ENCODE results near the gene AFF2.

Gene AFF2

DNA sequence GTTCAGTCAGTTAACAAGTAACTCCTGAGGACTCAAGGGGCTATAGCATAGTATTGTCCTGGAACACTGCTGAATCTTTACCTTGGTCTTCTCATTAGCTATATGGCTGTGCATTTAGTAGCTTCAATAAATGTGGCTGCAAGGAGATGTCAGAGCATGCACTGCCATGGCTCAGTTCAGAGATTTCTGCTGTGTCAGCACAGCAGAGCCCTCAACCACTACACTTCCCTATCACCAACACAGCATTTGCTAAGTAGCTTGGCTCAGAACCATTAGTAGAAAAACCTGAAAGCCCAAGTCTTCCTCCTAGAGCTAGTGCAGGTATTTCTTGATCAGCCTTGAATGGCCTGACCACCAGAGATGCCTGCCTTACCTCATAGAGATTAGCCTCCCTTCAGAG, 538.6 kb downstream of the AFF2 start:
- CTCF ChIA-PET = no interaction called here

DNA sequence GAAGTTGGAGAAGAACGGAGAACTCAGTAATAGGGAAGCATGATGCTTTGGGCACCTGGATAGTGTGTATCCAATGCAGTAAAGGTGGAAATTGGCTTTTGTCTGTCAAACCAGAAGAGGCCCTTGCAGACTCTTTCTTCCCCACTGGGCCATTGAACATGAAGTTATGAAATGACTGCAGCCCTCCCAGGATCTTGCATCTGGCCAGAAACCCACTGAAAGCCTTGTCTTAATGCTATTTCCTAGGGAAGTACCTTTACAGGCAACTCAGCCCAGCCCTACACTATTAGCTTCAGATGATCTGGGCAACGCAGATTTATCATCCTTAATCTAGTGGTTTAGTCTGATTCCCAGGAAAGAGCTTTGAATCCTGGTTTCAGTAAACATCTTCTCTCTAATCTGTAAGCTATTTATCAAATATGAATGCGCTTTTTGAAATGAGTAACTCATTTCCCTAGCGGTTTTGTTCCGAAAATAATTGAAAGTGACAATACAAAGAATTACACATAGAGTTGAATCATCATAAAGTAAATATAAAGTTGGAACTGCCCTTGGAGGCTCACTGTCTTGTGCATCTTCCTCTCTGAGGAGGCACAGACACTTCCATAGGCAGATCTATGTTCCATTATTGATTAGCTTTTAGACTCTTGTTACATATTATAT, 540.6 kb downstream of the AFF2 start:
- TF ChIP-seq CTBP1 (IDR thresholded peaks at IDR 0.05; ENCODE audit: borderline replicate concordance) (no peak), BHLHE40 (IDR thresholded peaks at IDR 0.05; ENCODE audit: borderline replicate concordance) (no peak), TARDBP (IDR thresholded peaks at IDR 0.05) (no peak), LEF1 (IDR thresholded peaks at IDR 0.05; ENCODE audit: borderline replicate concordance) (no peak), ARNT (IDR thresholded peaks at IDR 0.05) (no peak), FOXM1 (IDR thresholded peaks at IDR 0.05; ENCODE audit: borderline replicate concordance) (no peak), SUZ12 (IDR thresholded peaks at IDR 0.05) (no peak)
- CTCF ChIA-PET = no interaction called here
- POLR2A ChIA-PET = no interaction called here
- no peak for DNase-seq (ENCODE audit: extremely low spot score)

More for the DNA sequence above, 538.6 kb downstream of the AFF2 start:
- POLR2A ChIA-PET = no interaction called here
- TF ChIP-seq TARDBP (IDR thresholded peaks at IDR 0.05) = no peak
- no peak for TF ChIP-seq ARNT (IDR thresholded peaks at IDR 0.05)
- no peak for TF ChIP-seq SUZ12 (IDR thresholded peaks at IDR 0.05)
- TF ChIP-seq HDGF (IDR thresholded peaks at IDR 0.05; ENCODE audit: borderline replicate concordance) = no peak
- TF ChIP-seq NFRKB (IDR thresholded peaks at IDR 0.05) = no peak
- TF ChIP-seq FOXK2 (IDR thresholded peaks at IDR 0.05) = no peak
- no peak for TF ChIP-seq SP1 (IDR thresholded peaks at IDR 0.05)
- no peak for TF ChIP-seq ZNF384 (IDR thresholded peaks at IDR 0.05)
- no peak for TF ChIP-seq LEF1 (IDR thresholded peaks at IDR 0.05; ENCODE audit: borderline replicate concordance)
- no peak for TF ChIP-seq L3MBTL2 (conservative IDR thresholded peaks at IDR 0.05)
- TF ChIP-seq FOXA1 (IDR thresholded peaks at IDR 0.05) = no peak
- no peak for TF ChIP-seq BHLHE40 (IDR thresholded peaks at IDR 0.05; ENCODE audit: borderline replicate concordance)
- TF ChIP-seq, protein P1, sequence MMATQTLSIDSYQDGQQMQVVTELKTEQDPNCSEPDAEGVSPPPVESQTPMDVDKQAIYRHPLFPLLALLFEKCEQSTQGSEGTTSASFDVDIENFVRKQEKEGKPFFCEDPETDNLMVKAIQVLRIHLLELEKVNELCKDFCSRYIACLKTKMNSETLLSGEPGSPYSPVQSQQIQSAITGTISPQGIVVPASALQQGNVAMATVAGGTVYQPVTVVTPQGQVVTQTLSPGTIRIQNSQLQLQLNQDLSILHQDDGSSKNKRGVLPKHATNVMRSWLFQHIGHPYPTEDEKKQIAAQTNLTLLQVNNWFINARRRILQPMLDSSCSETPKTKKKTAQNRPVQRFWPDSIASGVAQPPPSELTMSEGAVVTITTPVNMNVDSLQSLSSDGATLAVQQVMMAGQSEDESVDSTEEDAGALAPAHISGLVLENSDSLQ (IDR thresholded peaks at IDR 0.05) = no peak
- TF ChIP-seq ELF4 (IDR thresholded peaks at IDR 0.05) = no peak
- TF ChIP-seq CTBP1 (IDR thresholded peaks at IDR 0.05; ENCODE audit: borderline replicate concordance) = no peak
- TF ChIP-seq FOXM1 (IDR thresholded peaks at IDR 0.05; ENCODE audit: borderline replicate concordance) = no peak
- no peak for DNase-seq (ENCODE audit: extremely low spot score)

DNA sequence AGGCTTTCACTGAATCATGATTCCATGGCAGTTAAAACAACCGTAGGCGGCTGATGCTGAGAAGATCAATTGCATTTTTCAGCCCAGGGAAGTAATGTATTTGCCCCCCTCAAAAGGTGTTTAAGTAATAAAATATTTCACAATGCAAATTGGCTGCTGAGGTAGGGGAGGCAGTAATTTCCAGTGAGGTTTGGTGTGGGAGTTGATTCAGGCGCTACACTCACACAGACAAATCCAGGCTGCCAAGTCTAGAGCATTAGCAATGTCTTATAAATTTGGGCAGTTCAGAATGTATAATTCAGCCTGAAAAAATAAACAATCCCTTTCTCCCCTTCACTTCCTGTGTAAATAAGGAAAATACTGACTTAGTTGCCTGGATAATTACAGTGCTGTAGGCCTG, 543.0 kb downstream of the AFF2 start:
- TF ChIP-seq TARDBP (IDR thresholded peaks at IDR 0.05) = no peak
- no peak for TF ChIP-seq SP1 (IDR thresholded peaks at IDR 0.05)
- TF ChIP-seq FOXA1 (IDR thresholded peaks at IDR 0.05) = no peak
- no peak for TF ChIP-seq SUZ12 (IDR thresholded peaks at IDR 0.05)
- TF ChIP-seq ARNT (IDR thresholded peaks at IDR 0.05) = no peak
- no peak for TF ChIP-seq ELF4 (IDR thresholded peaks at IDR 0.05)
- TF ChIP-seq HDGF (IDR thresholded peaks at IDR 0.05; ENCODE audit: borderline replicate concordance) = no peak
- TF ChIP-seq, protein P1 (IDR thresholded peaks at IDR 0.05) = no peak
- no peak for TF ChIP-seq FOXM1 (IDR thresholded peaks at IDR 0.05; ENCODE audit: borderline replicate concordance)
- CTCF ChIA-PET = no interaction called here
- POLR2A ChIA-PET = no interaction called here
- no peak for DNase-seq (ENCODE audit: extremely low spot score)

DNA sequence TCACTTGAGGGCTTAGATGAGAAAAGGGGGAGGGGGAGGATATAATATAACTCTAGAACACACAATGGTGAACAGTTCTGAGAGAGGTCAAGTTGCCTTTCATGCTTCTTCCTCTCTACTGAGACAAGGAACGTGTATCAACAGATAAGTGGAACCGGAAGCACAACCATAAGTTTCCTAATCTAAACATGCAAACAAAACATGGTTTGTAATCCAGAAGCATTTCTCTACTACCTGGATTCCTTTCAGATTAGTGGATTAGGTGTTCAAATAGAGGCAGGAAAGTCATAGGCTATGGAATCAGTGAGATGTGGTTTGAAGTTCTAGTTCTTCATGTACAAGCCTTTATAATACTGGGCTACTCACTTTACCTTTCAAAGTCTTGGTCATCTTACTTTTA, 544.1 kb downstream of the AFF2 start:
- no peak for DNase-seq (ENCODE audit: extremely low spot score)
- CTCF ChIA-PET = interaction anchor here (0.7 kb wide), 1 partner anchor 57 kb away, joined by 4 read pairs; no protein-coding TSS in a partner anchor
- TF ChIP-seq HDGF (IDR thresholded peaks at IDR 0.05; ENCODE audit: borderline replicate concordance) = no peak
- TF ChIP-seq FOXK2 (IDR thresholded peaks at IDR 0.05) = no peak
- no peak for TF ChIP-seq FOXM1 (IDR thresholded peaks at IDR 0.05; ENCODE audit: borderline replicate concordance)
- TF ChIP-seq CTBP1 (IDR thresholded peaks at IDR 0.05; ENCODE audit: borderline replicate concordance) = no peak
- POLR2A ChIA-PET = no interaction called here

- CTCF ChIA-PET = no interaction called here
- TF ChIP-seq FOXA1 (IDR thresholded peaks at IDR 0.05) (no peak), L3MBTL2 (conservative IDR thresholded peaks at IDR 0.05) (no peak), BHLHE40 (IDR thresholded peaks at IDR 0.05; ENCODE audit: borderline replicate concordance) (no peak), FOXK2 (IDR thresholded peaks at IDR 0.05) (no peak), ELF4 (IDR thresholded peaks at IDR 0.05) (no peak), HDGF (IDR thresholded peaks at IDR 0.05; ENCODE audit: borderline replicate concordance) (no peak)
- TF ChIP-seq, protein P1 (IDR thresholded peaks at IDR 0.05) = no peak
- DNase-seq (ENCODE audit: extremely low spot score) = no peak
- POLR2A ChIA-PET = no interaction called here
These were observed 545.3 kb downstream of the AFF2 start for GRCh38 chrX:149045645-149046210.
